Calu3 (cell line): ENCODE results near the gene TMEM91. TPM values are rescaled to one million over a fixed set of nuclear protein-coding genes. Genes with fewer than 3 reads are reported as not detected.
A peak's percentile ranks its signal among the peaks of the same experiment; 100 is the strongest.
"Not testable (repeated sequence)": the region's sequence is repeated elsewhere in the genome, so short reads cannot be mapped to it uniquely, and the experiment has no call there.

Experiments used
- BruUV-seq: library from RNA; stranded (reverse); fragments of 400-500 nt; replicated peaks from 2 replicates; lab custom pipeline; 2021; lab: Mats Ljungman, UMichigan
- CTCF ChIA-PET: fragments of 300-600 bp; sonication (Branson Sonifier 250); formaldehyde crosslinking; loops from one replicate; lab custom pipeline; 2022; ENCODE audit warnings: antibody characterized with exemption; lab: Charles Lee
- DNase-seq: peaks from one replicate; pipeline ENCODE4 v3.0.0; 2022
- H3K27ac Mint-ChIP-seq: one replicate; pipeline ENCODE4 v1.8.0; 2022; ENCODE audit warnings: mixed read lengths; ENCODE audit not compliant: unreplicated experiment
- H3K27me3 Mint-ChIP-seq: one replicate; pipeline ENCODE4 v1.8.0; 2022; ENCODE audit warnings: mixed read lengths; ENCODE audit not compliant: unreplicated experiment
- H3K36me3 Mint-ChIP-seq: one replicate; pipeline ENCODE4 v1.8.0; 2022; ENCODE audit warnings: mild to moderate bottlenecking, moderate library complexity, mixed read lengths; ENCODE audit not compliant: insufficient read depth, unreplicated experiment
- H3K4me1 Mint-ChIP-seq: one replicate; pipeline ENCODE4 v1.8.0; 2022; ENCODE audit warnings: mild to moderate bottlenecking, low read depth, mixed read lengths; ENCODE audit not compliant: unreplicated experiment
- H3K4me3 Mint-ChIP-seq: one replicate; pipeline ENCODE4 v1.8.0; 2022; ENCODE audit warnings: mild to moderate bottlenecking, low read depth, moderate library complexity, mixed read lengths; ENCODE audit not compliant: unreplicated experiment
- H3K9me3 Mint-ChIP-seq: one replicate; pipeline ENCODE4 v1.8.0; 2022; ENCODE audit warnings: low read depth, mixed read lengths; ENCODE audit not compliant: unreplicated experiment
- intact Hi-C: fragments of 100-400 bp; cut with micrococcal nuclease; formaldehyde crosslinking; loops from one replicate; pipeline ENCODE4 v1.10.0; 2022; ENCODE audit not compliant: unreplicated experiment
- total RNA-seq: library from RNA; stranded (reverse); gene quantifications from 2 replicates; pipeline ENCODE4 v1.2.3, GENCODE V29; 2022
- TF ChIP-seq, protein P1 (sequence below): fragments of 200-600 bp; IDR thresholded peaks from one replicate; pipeline ENCODE4 v1.8.0; 2022; ENCODE audit warnings: antibody characterized with exemption; ENCODE audit not compliant: unreplicated experiment

Gene TMEM91
- total RNA-seq, 1 experiment from 2014 or later = 3.9 TPM

DNA sequence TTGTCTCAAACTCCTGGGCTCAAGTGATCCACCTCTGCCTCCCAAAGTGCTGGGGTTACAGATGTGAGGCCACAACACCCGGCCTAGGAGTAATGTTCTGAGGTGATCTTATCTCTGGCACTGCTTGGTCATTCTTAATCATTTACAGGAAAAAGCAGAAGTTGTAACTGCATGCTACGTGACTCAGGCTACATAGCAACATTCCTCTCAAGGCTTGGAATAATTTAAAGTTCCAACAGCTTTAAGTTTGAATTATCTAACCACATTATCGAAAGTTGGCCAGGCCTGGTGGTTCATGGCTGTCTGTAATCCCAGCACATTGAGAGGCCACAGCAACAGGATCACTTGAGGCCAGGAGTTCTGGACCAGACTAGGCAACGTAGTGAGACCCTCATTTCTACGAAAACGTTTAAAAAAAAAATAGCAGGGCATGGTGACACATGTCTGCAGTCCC is 8.5 kb upstream of the TMEM91 start:
- peak overlapping the region; percentile 33 for H3K4me3 Mint-ChIP-seq
- peak overlapping the region; percentile 72 for H3K27ac Mint-ChIP-seq
- intact Hi-C loops = no loop called here
- peaks cover 29% of the 10 kb centered on the region for H3K4me1 Mint-ChIP-seq
- no peaks in the 10 kb centered on the region for H3K9me3 Mint-ChIP-seq
- TF ChIP-seq, protein P1, sequence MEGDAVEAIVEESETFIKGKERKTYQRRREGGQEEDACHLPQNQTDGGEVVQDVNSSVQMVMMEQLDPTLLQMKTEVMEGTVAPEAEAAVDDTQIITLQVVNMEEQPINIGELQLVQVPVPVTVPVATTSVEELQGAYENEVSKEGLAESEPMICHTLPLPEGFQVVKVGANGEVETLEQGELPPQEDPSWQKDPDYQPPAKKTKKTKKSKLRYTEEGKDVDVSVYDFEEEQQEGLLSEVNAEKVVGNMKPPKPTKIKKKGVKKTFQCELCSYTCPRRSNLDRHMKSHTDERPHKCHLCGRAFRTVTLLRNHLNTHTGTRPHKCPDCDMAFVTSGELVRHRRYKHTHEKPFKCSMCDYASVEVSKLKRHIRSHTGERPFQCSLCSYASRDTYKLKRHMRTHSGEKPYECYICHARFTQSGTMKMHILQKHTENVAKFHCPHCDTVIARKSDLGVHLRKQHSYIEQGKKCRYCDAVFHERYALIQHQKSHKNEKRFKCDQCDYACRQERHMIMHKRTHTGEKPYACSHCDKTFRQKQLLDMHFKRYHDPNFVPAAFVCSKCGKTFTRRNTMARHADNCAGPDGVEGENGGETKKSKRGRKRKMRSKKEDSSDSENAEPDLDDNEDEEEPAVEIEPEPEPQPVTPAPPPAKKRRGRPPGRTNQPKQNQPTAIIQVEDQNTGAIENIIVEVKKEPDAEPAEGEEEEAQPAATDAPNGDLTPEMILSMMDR = no peak
- peak; percentile 46 for DNase-seq
- CTCF ChIA-PET = interaction anchor here (0.6 to 1.3 kb wide), 5 partner anchors 9 to 72 kb away, joined by 3 to 9 read pairs (median 3); partner anchors contain the start of gene DMAC2
- no TSS peak for BruUV-seq
- H3K27me3 Mint-ChIP-seq = no peaks in the 10 kb centered on the region
- peaks cover 27% of the 10 kb centered on the region for H3K36me3 Mint-ChIP-seq

DNA sequence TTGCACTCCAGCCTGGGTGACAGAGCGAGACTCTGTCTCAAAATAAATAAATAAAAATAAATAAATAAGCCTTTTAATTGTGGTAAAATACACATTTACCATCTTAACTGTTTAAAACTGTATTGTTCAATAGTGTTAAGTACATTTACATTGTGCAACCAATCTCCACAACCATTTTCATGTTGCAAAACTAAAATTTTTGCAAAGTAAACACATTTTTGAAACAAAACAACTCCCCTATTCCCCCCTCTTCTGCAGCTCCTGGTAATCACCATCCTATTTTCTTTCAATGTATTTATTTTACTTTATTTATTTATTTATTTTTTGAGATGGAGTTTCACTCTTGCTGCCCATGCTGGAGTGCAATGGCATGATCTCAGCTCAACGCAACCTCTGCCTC is 6.6 kb upstream of the TMEM91 start:
- H3K4me1 Mint-ChIP-seq = peaks cover 32% of the 10 kb centered on the region
- intact Hi-C loops = no loop called here
- no TSS peak for BruUV-seq
- no peaks in the 10 kb centered on the region for H3K27me3 Mint-ChIP-seq
- CTCF ChIA-PET = no interaction called here
- peaks cover 8% of the 10 kb centered on the region for H3K36me3 Mint-ChIP-seq
- TF ChIP-seq, protein P1 = no peak
- H3K9me3 Mint-ChIP-seq = no peaks in the 10 kb centered on the region
- no peak overlapping the region for H3K27ac Mint-ChIP-seq
- H3K4me3 Mint-ChIP-seq = no peak overlapping the region
- DNase-seq = no peak

GRCh38 chr19:41371119-41371518 is 5.2 kb upstream of the TMEM91 start:
- DNase-seq, intact Hi-C loops, H3K36me3 Mint-ChIP-seq, H3K27ac Mint-ChIP-seq, H3K9me3 Mint-ChIP-seq, BruUV-seq, H3K27me3 Mint-ChIP-seq, CTCF ChIA-PET, H3K4me3 Mint-ChIP-seq: not testable (repeated sequence)
- peaks cover 30% of the 10 kb centered on the region for H3K4me1 Mint-ChIP-seq

- no TSS peak for BruUV-seq
- Mint-ChIP-seq H3K27me3 (no peaks in the 10 kb centered on the region), H3K4me1 (peaks cover 30% of the 10 kb centered on the region), H3K27ac (no peak overlapping the region), H3K9me3 (no peaks in the 10 kb centered on the region), H3K4me3 (no peak overlapping the region), H3K36me3 (peaks cover 11% of the 10 kb centered on the region)
- no peak for DNase-seq
- CTCF ChIA-PET = no interaction called here
- TF ChIP-seq, protein P1 = no peak
- intact Hi-C loops = no loop called here
Measured at GRCh38 chr19:41371541-41371940, 4.8 kb upstream of the TMEM91 start.

GRCh38 chr19:41372501-41372900 is 3.8 kb upstream of the TMEM91 start:
- H3K36me3 Mint-ChIP-seq = peaks cover 20% of the 10 kb centered on the region
- no TSS peak for BruUV-seq

More at GRCh38 chr19:41372501-41372900, 3.8 kb upstream of the TMEM91 start:
- TF ChIP-seq, protein P1 = no peak
- no peaks in the 10 kb centered on the region for H3K27me3 Mint-ChIP-seq
- H3K4me3 Mint-ChIP-seq = no peak overlapping the region
- no peak for DNase-seq
- H3K9me3 Mint-ChIP-seq = no peaks in the 10 kb centered on the region
- CTCF ChIA-PET = interaction anchor here (0.6 kb wide), 2 partner anchors 467 to 1320 kb away, joined by 3 to 4 read pairs; no protein-coding TSS in a partner anchor
- intact Hi-C loops = no loop called here
- H3K27ac Mint-ChIP-seq = no peak overlapping the region
- peaks cover 30% of the 10 kb centered on the region for H3K4me1 Mint-ChIP-seq
